Aortic smooth muscle cell (primary cell): Measurements from ENCODE around the gene BCAP29. TPM values are rescaled to one million over a fixed set of nuclear protein-coding genes. Genes with fewer than 3 reads are reported as not detected.

Experiments used
- total RNA-seq: library from RNA; depleted of rRNA; stranded (reverse); fragments of >200 nt; gene quantifications from 2 replicates; pipeline ENCODE4 v1.2.3, GENCODE V29; 2014

BCAP29 gene
- total RNA-seq: 70.3 and 130 TPM in 2 replicates

GRCh38 chr7:107579885-107580715 lies at the start of gene BCAP29:
Gene BCAP29 (plus strand): TSS chr7:107580246. CDS start chr7:107580773, 527 bp downstream.

GRCh38 chr7:107563775-107564552 lies 16.1 kb upstream of the BCAP29 start, which contains the start of the genes COG5 and DUS4L:
Gene COG5 (minus strand): TSS chr7:107563920. CDS start chr7:107563896, 24 bp downstream.
Gene DUS4L (plus strand): TSS chr7:107563971. CDS start chr7:107567071, 3,100 bp downstream.

DNA sequence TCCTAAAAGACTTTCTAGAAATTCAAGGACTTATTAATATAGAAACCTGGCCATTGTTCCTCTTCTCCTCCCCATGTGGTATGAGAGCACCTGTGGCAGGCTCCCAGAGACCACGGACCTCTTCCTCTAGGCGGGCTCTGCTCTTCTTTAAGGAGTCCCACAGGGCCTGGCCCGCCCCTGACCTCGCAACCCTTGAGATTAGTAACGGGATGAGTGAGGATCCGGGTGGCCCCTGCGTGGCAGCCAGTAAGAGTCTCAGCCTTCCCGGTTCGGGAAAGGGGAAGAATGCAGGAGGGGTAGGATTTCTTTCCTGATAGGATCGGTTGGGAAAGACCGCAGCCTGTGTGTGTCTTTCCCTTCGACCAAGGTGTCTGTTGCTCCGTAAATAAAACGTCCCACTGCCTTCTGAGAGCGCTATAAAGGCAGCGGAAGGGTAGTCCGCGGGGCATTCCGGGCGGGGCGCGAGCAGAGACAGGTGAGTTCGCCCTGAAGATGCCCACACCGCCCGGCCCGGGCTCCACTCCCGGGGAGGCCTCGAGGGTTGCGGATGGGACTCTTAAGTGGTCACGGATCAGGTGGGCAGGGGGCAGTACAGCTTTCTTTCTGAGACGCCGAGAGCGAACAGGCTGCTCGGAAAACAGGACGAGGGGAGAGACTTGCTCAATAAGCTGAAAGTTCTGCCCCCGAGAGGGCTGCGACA lies 80.5 kb downstream of the BCAP29 start, which contains the start of gene SLC26A4:
TSS of gene SLC26A4 (plus strand) at position 448 of the 700 bp plus-strand sequence. CDS start 814 bp downstream, outside the sequence.

Other genes starting within 250 kb of the BCAP29 start
- gene GPR22, start 110.2 kb upstream of the BCAP29 start, total RNA-seq: not detected in 2 replicates
- gene COG5, start 16.3 kb upstream of the BCAP29 start, total RNA-seq: 30.8 and 72.7 TPM in 2 replicates
- gene DUS4L, start 16.3 kb upstream of the BCAP29 start, total RNA-seq: 4.8 and 7.2 TPM in 2 replicates
- 20.5 and 21.2 TPM in 2 replicates for gene SLC26A4, start 80.6 kb downstream of the BCAP29 start, total RNA-seq
- gene CBLL1, start 163.9 kb downstream of the BCAP29 start, total RNA-seq: 13.6 and 13.8 TPM in 2 replicates
- gene SLC26A3, start 223.0 kb downstream of the BCAP29 start, total RNA-seq: not detected in 2 replicates